A549 (cell line): Measurements from ENCODE around the gene RETREG1. TPM values are rescaled to one million over a fixed set of nuclear protein-coding genes. Genes with fewer than 3 reads are reported as not detected.

ENCODE experiments used
- ATAC-seq, 2 experiments: fragments of 200-7000 bp in 1 of 2; fragments of >200 bp in 1 of 2; cut with Nextera tagmentation in 1 of 2; cut with Tn5 transposase in 1 of 2; 3 replicates each; pipeline versions ENCODE4 v1.8.0 to v1.9.1; 2018 to 2020; ENCODE audit warnings: mild to moderate bottlenecking in 1 of 2, moderate library complexity in 1 of 2
- CTCF ChIA-PET: fragments of 300-600 bp; sonication (Branson Sonifier 250); formaldehyde crosslinking; extraction: SDS; loops from one replicate; lab custom pipeline; 2021; ENCODE audit warnings: antibody characterized with exemption, inconsistent platforms; lab: Yijun Ruan, JAX
- POLR2A ChIA-PET: fragments of 350-600 bp; formaldehyde crosslinking; extraction: SDS; loops from one replicate; lab custom pipeline; 2021; ENCODE audit warnings: antibody characterized with exemption, inconsistent platforms; lab: Yijun Ruan, JAX
- DNase-seq, 2 experiments: peaks; one replicate each; pipeline versions ENCODE4 v3.0.0 to v3.0.0-alpha.2; 2011 to 2016; ENCODE audit warnings: low read depth in 1 of 2, low spot score in 1 of 2
- FAIRE-seq: peaks from 2 replicates; lab custom pipeline; 2011; peaks lifted over from hg19 to GRCh38; lab: Jason Lieb, UNC
- H3K27ac ChIP-seq, 2 experiments: fragments of >200 bp; sonication (Bioruptor Twin); formaldehyde crosslinking; 3 replicates each; pipeline ENCODE4 v1.5.1; 2016 to 2017
- H3K4me1 ChIP-seq: fragments of >200 bp; sonication (Bioruptor Twin); formaldehyde crosslinking; 3 replicates; pipeline ENCODE4 v1.6.1; 2016
- H3K4me2 ChIP-seq: fragments of >200 bp; sonication (Bioruptor Twin); formaldehyde crosslinking; 3 replicates; pipeline ENCODE4 v1.6.1; 2016
- H3K4me3 ChIP-seq: fragments of >200 bp; sonication (Bioruptor Twin); formaldehyde crosslinking; 3 replicates; pipeline ENCODE4 v1.5.1; 2016
- H3K9me3 ChIP-seq: fragments of >200 bp; sonication (Bioruptor Twin); formaldehyde crosslinking; 3 replicates; pipeline ENCODE4 v1.6.1; 2016
- CBX8 ChIP-seq: fragments of 200-600 bp; sonication (generic); IDR thresholded peaks from 2 replicates; pipeline ENCODE4 v1.6.1; 2016
- CHD2 ChIP-seq: fragments of 150-350 bp; IDR thresholded peaks from 2 replicates; pipeline ENCODE4 v1.6.1; 2014; ENCODE audit warnings: low read length; ENCODE audit not compliant: partially characterized antibody
- GATA3 ChIP-seq: IDR thresholded peaks from 2 replicates; pipeline ENCODE4 v1.6.1; 2012; ENCODE audit warnings: borderline replicate concordance
- HDAC2 ChIP-seq: fragments of 200-600 bp; sonication (generic); IDR thresholded peaks from 2 replicates; pipeline ENCODE4 v1.6.1; 2016
- JUNB ChIP-seq: fragments of >200 bp; sonication (Bioruptor Twin); formaldehyde crosslinking; IDR thresholded peaks from 2 replicates; pipeline ENCODE4 v1.6.1; 2016
- MAFK ChIP-seq: fragments of 450-650 bp; IDR thresholded peaks from 2 replicates; pipeline ENCODE4 v1.6.1; 2014; ENCODE audit not compliant: partially characterized antibody
- MAZ ChIP-seq: fragments of 150-350 bp; IDR thresholded peaks from 2 replicates; pipeline ENCODE4 v1.6.1; 2014; ENCODE audit warnings: antibody characterized with exemption, low read depth, low read length, borderline replicate concordance
- NPAS2 ChIP-seq: fragments of 250-450 bp; sonication (Bioruptor Pico); IDR thresholded peaks from 2 replicates; pipeline ENCODE4 v1.8.0; 2022; ENCODE audit warnings: mild to moderate bottlenecking, moderate library complexity, borderline replicate concordance
- PBX3 ChIP-seq: IDR thresholded peaks from 2 replicates; pipeline ENCODE4 v1.6.1; 2012
- PHF8 ChIP-seq: fragments of 200-600 bp; sonication (generic); IDR thresholded peaks from 2 replicates; pipeline ENCODE4 v1.6.1; 2016; ENCODE audit warnings: low read depth, mild to moderate bottlenecking, antibody characterized with exemption, moderate library complexity, borderline replicate concordance
- POLR2A ChIP-seq: IDR thresholded peaks from 2 replicates; pipeline ENCODE4 v1.6.1; 2012; ENCODE audit warnings: mild to moderate bottlenecking, low read length
- RAD21 ChIP-seq, 2 experiments: fragments of >200 bp in 1 of 2; sonication (Bioruptor Twin) in 1 of 2; formaldehyde crosslinking in 1 of 2; IDR thresholded peaks in 1 of 2; conservative IDR thresholded peaks in 1 of 2; 2 replicates in 1 of 2; 3 replicates in 1 of 2; pipeline ENCODE4 v1.6.1; 2012 to 2018; ENCODE audit warnings: inconsistent platforms in 1 of 2
- RNF2 ChIP-seq: fragments of 200-600 bp; sonication (generic); IDR thresholded peaks from 2 replicates; pipeline ENCODE4 v1.6.1; 2016; ENCODE audit warnings: low read depth, mild to moderate bottlenecking, antibody characterized with exemption, moderate library complexity, borderline replicate concordance
- SREBF2 ChIP-seq: fragments of 450-650 bp; IDR thresholded peaks from 2 replicates; pipeline ENCODE4 v1.6.1; 2014; ENCODE audit warnings: mild to moderate bottlenecking, moderate library complexity
- TFCP2L1 ChIP-seq: fragments of 250-450 bp; sonication (Bioruptor Pico); IDR thresholded peaks from 2 replicates; pipeline ENCODE4 v1.5.0; 2021; ENCODE audit warnings: mild to moderate bottlenecking
- TP53 ChIP-seq: fragments of 250-450 bp; sonication (Bioruptor Pico); IDR thresholded peaks from 2 replicates; pipeline ENCODE4 v1.5.0; 2021; ENCODE audit warnings: mild to moderate bottlenecking, moderate library complexity
- ZSCAN20 ChIP-seq: fragments of 250-450 bp; sonication (Bioruptor Pico); IDR thresholded peaks from 2 replicates; pipeline ENCODE4 v1.8.0; 2022; ENCODE audit warnings: mild to moderate bottlenecking, moderate library complexity
- WGBS: methylation state at CpG from one replicate; pipeline ENCODE4 v1.1.6; 2017; ENCODE audit errors: missing lambda C conversion rate; 5-methylcytosine and 5-hydroxymethylcytosine counted together
- polyA plus RNA-seq, 4 experiments: library from polyadenylated mRNA; depleted of rRNA in 3 of 4; stranded (reverse); fragments of >200 nt; fragmentation: RNase III in 1 of 4; extraction: RNeasy Plus Mini Kit Qiagen cat#74134 plus additional on column Dnase treatment in 1 of 4; gene quantifications; 2 replicates in 3 of 4; 3 replicates in 1 of 4; pipeline ENCODE4 v1.2.3, GENCODE V29; 2011 to 2017
- TF ChIP-seq, protein P1 (sequence below): fragments of >200 bp; sonication (Bioruptor Twin); formaldehyde crosslinking; IDR thresholded peaks from 2 replicates; pipeline ENCODE4 v1.6.1; 2016
- TF ChIP-seq, protein P2 (sequence below): fragments of 450-650 bp; IDR thresholded peaks from 2 replicates; pipeline ENCODE4 v1.6.1; 2014; ENCODE audit warnings: antibody characterized with exemption

Gene RETREG1
- polyA plus RNA-seq, 2 of the 4 experiments (the other 2 are of a cell fraction) = 2.1 to 3.4 TPM

DNA sequence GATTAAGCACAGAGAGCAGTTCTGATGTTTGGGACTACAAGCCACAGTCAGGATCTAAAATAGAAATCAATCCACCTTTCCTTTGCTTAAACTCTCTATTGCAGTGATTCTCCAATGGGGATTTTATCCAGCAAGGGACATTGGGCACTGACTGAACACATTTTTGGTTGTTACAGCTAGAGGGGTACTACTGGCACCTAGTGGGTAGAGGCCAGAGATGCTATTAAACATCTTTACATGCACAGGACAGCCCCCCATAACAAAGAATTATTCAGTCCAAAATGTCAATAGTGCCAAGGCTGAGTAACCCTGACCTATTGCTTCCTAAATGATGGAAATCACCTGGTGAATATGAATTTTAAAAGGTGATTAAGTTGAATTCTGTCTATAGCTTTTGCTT, 163.2 kb downstream of the RETREG1 start:
- H3K4me3 ChIP-seq = no peak overlapping the region
- CTCF ChIA-PET = interaction anchor here (0.9 to 4.0 kb wide), 4 partner anchors 9 to 293 kb away, joined by 3 to 14 read pairs (median 4); no protein-coding TSS in a partner anchor
- TF ChIP-seq PHF8 (no peak), HDAC2 (no peak), MAFK (no peak)
- TF ChIP-seq, protein P1, sequence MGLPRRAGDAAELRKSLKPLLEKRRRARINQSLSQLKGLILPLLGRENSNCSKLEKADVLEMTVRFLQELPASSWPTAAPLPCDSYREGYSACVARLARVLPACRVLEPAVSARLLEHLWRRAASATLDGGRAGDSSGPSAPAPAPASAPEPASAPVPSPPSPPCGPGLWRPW = no peak
- TF ChIP-seq, all 56 proteins: peak for 0
- ATAC-seq (no peak), FAIRE-seq (no peak), DNase-seq (no peak)
- peaks cover 5% of the 10 kb centered on the region; the same call in 2 of the 3 replicates for H3K4me1 ChIP-seq
- no peak overlapping the region for H3K4me2 ChIP-seq
- no peak overlapping the region for H3K27ac ChIP-seq
- H3K9me3 ChIP-seq = no peaks in the 10 kb centered on the region
- POLR2A ChIA-PET = no interaction called here

GRCh38 chr5:16450163-16450562, 166.6 kb downstream of the RETREG1 start:
- FAIRE-seq = no peak
- ChIA-PET CTCF (interaction anchor here (2.3 kb wide), 1 partner anchor 289 kb away, joined by 8 read pairs; no protein-coding TSS in a partner anchor), POLR2A (no interaction called here)
- Histone ChIP-seq H3K4me1 (no peaks in the 10 kb centered on the region), H3K27ac (no peak overlapping the region), H3K9me3 (no peaks in the 10 kb centered on the region), H3K4me2 (no peak overlapping the region), H3K4me3 (no peak overlapping the region)
- ATAC-seq = no peak
- DNase-seq = no peak
- no peak for TF ChIP-seq JUNB
- TF ChIP-seq MAZ = no peak
- no peak for TF ChIP-seq PHF8
- TF ChIP-seq SREBF2 = no peak
- no peak for TF ChIP-seq POLR2A
- no peak for TF ChIP-seq PBX3
- TF ChIP-seq MAFK = no peak
- TF ChIP-seq, protein P1 = no peak
- no peak for TF ChIP-seq TP53 (CRISPR knock-in tag)
- no peak for TF ChIP-seq NPAS2 (CRISPR knock-in tag)
- no peak for TF ChIP-seq RAD21 (conservative IDR thresholded peaks at IDR 0.05 in 1 of 2, IDR thresholded peaks at IDR 0.05 in 1 of 2)
- no peak for TF ChIP-seq TFCP2L1 (CRISPR knock-in tag)
- TF ChIP-seq GATA3 = no peak
- TF ChIP-seq CHD2 = no peak
- no peak for TF ChIP-seq RNF2
- no peak for TF ChIP-seq CBX8
- TF ChIP-seq ZSCAN20 (CRISPR knock-in tag) = no peak
- 60% methylated on average over 2 of the region's 2 CpGs for WGBS

GRCh38 chr5:16446993-16447392, 169.8 kb downstream of the RETREG1 start:
- Histone ChIP-seq H3K4me1 (no peaks in the 10 kb centered on the region), H3K4me3 (no peak overlapping the region), H3K4me2 (no peak overlapping the region), H3K27ac (no peak overlapping the region), H3K9me3 (no peaks in the 10 kb centered on the region)
- no peak for DNase-seq
- TF ChIP-seq, protein P2, sequence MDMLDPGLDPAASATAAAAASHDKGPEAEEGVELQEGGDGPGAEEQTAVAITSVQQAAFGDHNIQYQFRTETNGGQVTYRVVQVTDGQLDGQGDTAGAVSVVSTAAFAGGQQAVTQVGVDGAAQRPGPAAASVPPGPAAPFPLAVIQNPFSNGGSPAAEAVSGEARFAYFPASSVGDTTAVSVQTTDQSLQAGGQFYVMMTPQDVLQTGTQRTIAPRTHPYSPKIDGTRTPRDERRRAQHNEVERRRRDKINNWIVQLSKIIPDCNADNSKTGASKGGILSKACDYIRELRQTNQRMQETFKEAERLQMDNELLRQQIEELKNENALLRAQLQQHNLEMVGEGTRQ = 0 out of 2 replicates have a peak, but pooled peaks have one; percentile 17
- no peak for TF ChIP-seq CBX8
- ATAC-seq = peak in 1 of 2 experiments; percentile 53; a peak in 2 of 6 replicates
- ChIA-PET POLR2A (no interaction called here), CTCF (interaction anchor here (0.7 to 4.3 kb wide), 3 partner anchors 10 to 286 kb away, joined by 3 to 34 read pairs (median 7); no protein-coding TSS in a partner anchor)
- WGBS = 90% methylated on average over 5 of the region's 5 CpGs
- FAIRE-seq = no peak
